Activated B cell treated with CpG ODN at 0.5 μM for 24 hours (primary cell): Measurements from ENCODE around the gene FCHSD2. TPM values are rescaled to one million over a fixed set of nuclear protein-coding genes. Genes with fewer than 3 reads are reported as not detected.
A peak's percentile ranks its signal among the peaks of the same experiment; 100 is the strongest.

Experiments
- ATAC-seq: fragments of 200-7000 bp; cut with Tn5 transposase; one replicate; pipeline ENCODE4 v1.10.0; 2021; ENCODE audit warnings: low read depth, mild to moderate bottlenecking, moderate library complexity
- CTCF ChIA-PET: fragments of 350-600 bp; sonication (Branson Sonifier 250); formaldehyde crosslinking; loops from one replicate; lab custom pipeline; 2021; ENCODE audit warnings: antibody characterized with exemption; lab: Charles Lee
- POLR2A ChIA-PET: fragments of 350-600 bp; sonication (Branson Sonifier 250); formaldehyde crosslinking; loops from one replicate; lab custom pipeline; 2021; ENCODE audit warnings: antibody characterized with exemption; lab: Charles Lee
- DNase-seq: peaks from one replicate; pipeline ENCODE4 v3.0.0; 2022
- H3K27ac Mint-ChIP-seq: one replicate; pipeline ENCODE4 v1.8.0; 2020; ENCODE audit warnings: mixed read lengths
- H3K27me3 Mint-ChIP-seq: one replicate; pipeline ENCODE4 v1.8.0; 2021; ENCODE audit warnings: mixed read lengths
- H3K36me3 Mint-ChIP-seq: one replicate; pipeline ENCODE4 v1.8.0; 2021; ENCODE audit warnings: low read depth, mixed read lengths
- H3K4me1 Mint-ChIP-seq: one replicate; pipeline ENCODE4 v1.8.0; 2021; ENCODE audit warnings: mixed read lengths
- H3K4me3 Mint-ChIP-seq: one replicate; pipeline ENCODE4 v1.8.0; 2020; ENCODE audit warnings: mild to moderate bottlenecking, mixed read lengths
- H3K9me3 Mint-ChIP-seq: one replicate; pipeline ENCODE4 v1.8.0; 2020; ENCODE audit warnings: mixed read lengths
- CTCF ChIP-seq: fragments of 200-600 bp; IDR thresholded peaks from one replicate; pipeline ENCODE4 v1.8.0; 2022; ENCODE audit warnings: antibody characterized with exemption, mild to moderate bottlenecking
- intact Hi-C: fragments of 100-400 bp; cut with micrococcal nuclease; formaldehyde crosslinking; loops from one replicate; pipeline ENCODE4 v1.15.1; 2024
- total RNA-seq: library from RNA; stranded (reverse); gene quantifications from 2 replicates; pipeline ENCODE4 v1.2.3, GENCODE V29; 2022

FCHSD2 gene
- total RNA-seq, 1 donor from 2014 or later: 207 TPM

DNA sequence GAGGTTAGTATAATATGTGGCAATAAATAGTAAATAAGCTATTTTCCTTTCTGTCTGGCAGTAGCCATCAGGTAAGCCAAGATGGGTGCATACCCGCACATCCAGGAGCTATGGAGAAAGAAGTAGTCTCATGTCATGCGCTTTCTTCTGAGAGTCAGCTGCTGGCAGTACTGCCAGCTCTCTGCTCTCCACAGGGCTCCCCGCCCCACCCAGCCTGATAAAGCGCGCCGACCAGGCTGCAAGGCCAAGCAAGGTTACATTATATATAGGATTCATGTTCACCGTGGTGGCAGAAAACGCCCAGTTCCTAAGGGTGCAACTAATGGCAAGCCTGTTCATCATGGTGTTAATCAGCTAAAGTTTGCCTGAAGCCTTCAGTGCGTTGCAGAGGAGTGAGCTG is 201.7 kb downstream of the FCHSD2 start:
- ChIA-PET CTCF (no interaction called here), POLR2A (interaction anchor here (0.6 kb wide), 1 partner anchor 10 kb away, joined by 3 read pairs; no protein-coding TSS in a partner anchor)
- Mint-ChIP-seq H3K4me1 (peaks cover 65% of the 10 kb centered on the region), H3K4me3 (no peak overlapping the region), H3K27me3 (no peaks in the 10 kb centered on the region), H3K9me3 (no peaks in the 10 kb centered on the region), H3K27ac (peak overlapping the region; percentile 7), H3K36me3 (peaks cover 42% of the 10 kb centered on the region)
- ATAC-seq (no peak), DNase-seq (no peak)
- intact Hi-C loops: no loop called here
- no peak for TF ChIP-seq CTCF

DNA sequence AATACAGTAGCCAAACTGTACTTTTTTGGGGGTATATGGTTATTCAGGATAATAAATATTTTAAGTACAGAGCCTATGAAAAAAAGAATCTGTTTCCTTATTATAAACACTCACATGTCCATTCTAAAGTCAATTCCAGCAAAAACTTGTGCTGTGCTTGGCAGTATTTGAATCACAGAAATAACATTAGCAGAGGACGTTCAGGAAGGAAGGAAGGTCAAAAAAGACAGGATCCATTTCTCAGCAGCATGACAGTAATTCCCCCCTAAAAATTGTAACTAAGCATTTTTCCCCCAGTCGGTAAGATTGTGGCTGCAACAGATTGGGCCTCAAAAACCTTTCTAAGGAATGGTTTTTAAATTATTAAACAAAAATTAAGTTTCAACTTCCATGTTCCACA is 203.1 kb downstream of the FCHSD2 start:
- H3K27me3 Mint-ChIP-seq: no peaks in the 10 kb centered on the region
- ATAC-seq (no peak), DNase-seq (no peak)
- H3K36me3 Mint-ChIP-seq: peaks cover 46% of the 10 kb centered on the region
- no peak overlapping the region for H3K27ac Mint-ChIP-seq
- intact Hi-C loops: loop anchor here (5.0 kb wide), 1 partner anchor 43 kb away; no protein-coding TSS in a partner anchor
- no peak for TF ChIP-seq CTCF
- peaks cover 64% of the 10 kb centered on the region for H3K4me1 Mint-ChIP-seq
- ChIA-PET CTCF (no interaction called here), POLR2A (interaction anchor here (0.7 to 1.0 kb wide), 2 partner anchors 126 to 204 kb away, joined by 3 read pairs; no protein-coding TSS in a partner anchor)
- H3K4me3 Mint-ChIP-seq: no peak overlapping the region
- no peaks in the 10 kb centered on the region for H3K9me3 Mint-ChIP-seq

DNA sequence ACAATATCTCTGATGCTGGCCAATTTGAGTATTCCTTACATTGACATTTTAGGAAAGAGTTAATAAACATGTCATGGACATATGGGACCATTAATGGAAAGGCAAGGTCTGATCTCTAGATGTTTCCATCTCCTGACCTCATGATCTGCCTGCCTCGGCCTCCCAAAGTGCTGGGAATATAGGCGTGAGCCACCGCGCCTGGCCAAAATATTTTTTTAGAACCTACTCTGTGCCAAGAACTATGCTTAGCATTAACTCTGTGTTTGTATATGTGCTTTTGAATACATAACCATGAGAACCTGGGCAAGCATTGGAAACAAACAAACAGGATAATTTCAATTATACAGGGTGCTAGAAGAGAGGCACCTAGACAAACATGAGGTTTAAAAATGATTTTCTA is 204.7 kb downstream of the FCHSD2 start:
- intact Hi-C loops: loop anchor here (5.0 kb wide), 1 partner anchor 45 kb away; no protein-coding TSS in a partner anchor
- Mint-ChIP-seq H3K36me3 (peaks cover 38% of the 10 kb centered on the region), H3K9me3 (no peaks in the 10 kb centered on the region), H3K27me3 (no peaks in the 10 kb centered on the region), H3K4me1 (peaks cover 53% of the 10 kb centered on the region), H3K27ac (peak overlapping the region; percentile 7), H3K4me3 (no peak overlapping the region)
- ChIA-PET CTCF (interaction anchor here (0.8 kb wide), 1 partner anchor 14 kb away, joined by 4 read pairs; no protein-coding TSS in a partner anchor), POLR2A (interaction anchor here (0.5 to 0.8 kb wide), 2 partner anchors 35 to 204 kb away, joined by 3 to 4 read pairs; no protein-coding TSS in a partner anchor)
- ATAC-seq (no peak), DNase-seq (no peak)
- no peak for TF ChIP-seq CTCF

DNA sequence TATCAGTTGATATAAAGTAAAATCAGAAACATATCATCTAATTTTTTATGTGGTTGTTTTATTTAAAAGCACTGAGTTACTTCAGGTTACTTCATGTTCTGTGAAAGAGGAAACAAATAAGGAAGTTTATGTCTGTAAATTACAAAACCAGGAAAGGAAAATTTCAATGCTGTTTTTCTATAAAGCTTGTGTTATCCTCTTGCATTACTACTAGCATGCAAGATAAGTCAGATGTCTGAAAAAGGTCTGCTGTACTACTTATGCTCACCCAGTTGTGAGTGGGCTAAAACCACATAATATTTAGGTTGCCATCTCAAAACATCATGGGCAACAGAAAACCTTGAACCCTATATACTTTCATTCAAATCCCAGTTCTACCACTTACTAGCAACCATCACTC is 206.4 kb downstream of the FCHSD2 start:
- CTCF ChIA-PET: no interaction called here
- intact Hi-C loops: loop anchor here (5.0 kb wide), 1 partner anchor 47 kb away; no protein-coding TSS in a partner anchor
- Mint-ChIP-seq H3K36me3 (peaks cover 30% of the 10 kb centered on the region), H3K4me1 (peaks cover 47% of the 10 kb centered on the region), H3K27me3 (no peaks in the 10 kb centered on the region), H3K27ac (peak overlapping the region; percentile 68), H3K9me3 (no peaks in the 10 kb centered on the region), H3K4me3 (no peak overlapping the region)
- DNase-seq (no peak), ATAC-seq (no peak)
- POLR2A ChIA-PET: interaction anchor here (1.5 kb wide), 1 partner anchor 15 kb away, joined by 6 read pairs; no protein-coding TSS in a partner anchor
- no peak for TF ChIP-seq CTCF

- Mint-ChIP-seq H3K4me3 (no peak overlapping the region), H3K9me3 (no peaks in the 10 kb centered on the region), H3K27me3 (no peaks in the 10 kb centered on the region), H3K27ac (no peak overlapping the region), H3K4me1 (peaks cover 33% of the 10 kb centered on the region), H3K36me3 (peaks cover 30% of the 10 kb centered on the region)
- intact Hi-C loops: no loop called here
- TF ChIP-seq CTCF: no peak
- ChIA-PET CTCF (no interaction called here), POLR2A (no interaction called here)
- ATAC-seq (no peak), DNase-seq (no peak)
Observed at GRCh38 chr11:72932132-72932570, 210.0 kb downstream of the FCHSD2 start.
